HFFc6 (cell line): ENCODE results near the gene BRIP1. TPM values are rescaled to one million over a fixed set of nuclear protein-coding genes. Genes with fewer than 3 reads are reported as not detected.

Experiments
- DNase-seq: peaks from one replicate; pipeline ENCODE4 v3.0.0-alpha.2; 2018
- H3K27ac Mint-ChIP-seq: 2 replicates; pipeline ENCODE4 v1.8.0; 2020; ENCODE audit warnings: mild to moderate bottlenecking, mixed read lengths
- H3K27me3 Mint-ChIP-seq: 2 replicates; pipeline ENCODE4 v1.8.0; 2021; ENCODE audit warnings: mild to moderate bottlenecking, moderate library complexity, mixed read lengths; ENCODE audit not compliant: insufficient read depth
- H3K36me3 Mint-ChIP-seq: 2 replicates; pipeline ENCODE4 v1.8.0; 2021; ENCODE audit warnings: low read depth, mixed read lengths
- H3K4me1 Mint-ChIP-seq: 2 replicates; pipeline ENCODE4 v1.8.0; 2020; ENCODE audit warnings: low read depth, mixed read lengths
- H3K4me3 Mint-ChIP-seq: 2 replicates; pipeline ENCODE4 v1.8.0; 2020; ENCODE audit warnings: mild to moderate bottlenecking, moderate library complexity, mixed read lengths
- H3K9me3 Mint-ChIP-seq: 2 replicates; pipeline ENCODE4 v1.8.0; 2020; ENCODE audit warnings: mild to moderate bottlenecking, mixed read lengths
- total RNA-seq, 6 experiments: library from RNA; stranded (reverse); fragmentation: NEBNext Ultra II Directional; extraction: Animal tissue kit (Norgen Biotek cat#: 25700); gene quantifications; 2 replicates in 1 of 6; 3 replicates in 5 of 6; pipeline ENCODE4 v1.2.3, GENCODE V29; 2021
- TF ChIP-seq, protein P1 (sequence below): fragments of 200-600 bp; sonication (generic); IDR thresholded peaks from 2 replicates; pipeline ENCODE4 v1.5.0; 2021; ENCODE audit warnings: antibody characterized with exemption, mild to moderate bottlenecking

The BRIP1 gene
- total RNA-seq, 6 experiments from 2014 or later: 4.6 to 9.7 (median 8.5) TPM

DNA sequence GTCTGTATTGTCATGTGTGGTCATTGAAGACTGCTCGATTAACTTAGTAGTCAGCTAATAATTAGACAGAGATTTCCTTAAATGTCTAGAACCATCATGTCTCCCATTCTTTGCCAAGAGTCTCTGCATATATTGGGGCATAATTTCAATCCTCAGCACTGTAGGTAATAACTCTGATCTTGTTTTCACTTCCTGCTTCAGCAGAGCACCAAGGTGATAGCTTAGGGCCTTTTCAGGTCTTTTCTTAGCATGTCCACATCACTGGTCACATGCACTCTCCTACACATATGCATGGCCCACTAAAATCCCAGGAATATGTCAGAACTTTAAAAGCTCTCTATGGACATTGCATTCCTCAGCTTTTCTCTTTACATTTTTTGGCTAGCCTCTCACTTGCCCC, 162.0 kb downstream of the BRIP1 start:
- TF ChIP-seq, protein P1, sequence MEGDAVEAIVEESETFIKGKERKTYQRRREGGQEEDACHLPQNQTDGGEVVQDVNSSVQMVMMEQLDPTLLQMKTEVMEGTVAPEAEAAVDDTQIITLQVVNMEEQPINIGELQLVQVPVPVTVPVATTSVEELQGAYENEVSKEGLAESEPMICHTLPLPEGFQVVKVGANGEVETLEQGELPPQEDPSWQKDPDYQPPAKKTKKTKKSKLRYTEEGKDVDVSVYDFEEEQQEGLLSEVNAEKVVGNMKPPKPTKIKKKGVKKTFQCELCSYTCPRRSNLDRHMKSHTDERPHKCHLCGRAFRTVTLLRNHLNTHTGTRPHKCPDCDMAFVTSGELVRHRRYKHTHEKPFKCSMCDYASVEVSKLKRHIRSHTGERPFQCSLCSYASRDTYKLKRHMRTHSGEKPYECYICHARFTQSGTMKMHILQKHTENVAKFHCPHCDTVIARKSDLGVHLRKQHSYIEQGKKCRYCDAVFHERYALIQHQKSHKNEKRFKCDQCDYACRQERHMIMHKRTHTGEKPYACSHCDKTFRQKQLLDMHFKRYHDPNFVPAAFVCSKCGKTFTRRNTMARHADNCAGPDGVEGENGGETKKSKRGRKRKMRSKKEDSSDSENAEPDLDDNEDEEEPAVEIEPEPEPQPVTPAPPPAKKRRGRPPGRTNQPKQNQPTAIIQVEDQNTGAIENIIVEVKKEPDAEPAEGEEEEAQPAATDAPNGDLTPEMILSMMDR: no peak
- Mint-ChIP-seq H3K27me3 (no peaks in the 10 kb centered on the region), H3K9me3 (peaks cover 44% of the 10 kb centered on the region), H3K4me3 (no peak overlapping the region), H3K36me3 (peaks cover 82% of the 10 kb centered on the region), H3K4me1 (no peaks in the 10 kb centered on the region), H3K27ac (no peak overlapping the region)
- DNase-seq: no peak

DNA sequence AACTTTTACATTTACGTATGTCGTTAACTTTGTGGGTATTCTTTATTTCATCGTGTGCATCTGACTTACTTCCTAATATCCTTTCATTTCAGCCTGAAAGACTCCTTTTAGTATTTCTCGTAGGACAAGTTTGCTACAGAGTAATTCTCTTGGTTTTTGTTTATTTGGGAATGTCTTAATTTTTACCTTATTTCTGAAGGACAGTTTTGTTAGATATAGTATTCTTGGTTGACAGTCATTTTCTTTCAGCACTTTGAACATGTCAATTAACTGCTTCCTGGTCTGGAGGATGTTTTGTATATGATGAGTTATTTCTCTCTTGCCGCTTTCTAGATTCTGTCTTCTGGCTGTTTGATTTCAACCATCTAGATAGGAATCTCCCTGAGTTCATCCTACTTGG, 163.1 kb downstream of the BRIP1 start:
- no peaks in the 10 kb centered on the region for H3K4me1 Mint-ChIP-seq
- DNase-seq: no peak
- peaks cover 44% of the 10 kb centered on the region for H3K9me3 Mint-ChIP-seq
- TF ChIP-seq, protein P1: no peak
- no peaks in the 10 kb centered on the region for H3K27me3 Mint-ChIP-seq
- H3K4me3 Mint-ChIP-seq: no peak overlapping the region
- peaks cover 81% of the 10 kb centered on the region for H3K36me3 Mint-ChIP-seq
- H3K27ac Mint-ChIP-seq: no peak overlapping the region

DNA sequence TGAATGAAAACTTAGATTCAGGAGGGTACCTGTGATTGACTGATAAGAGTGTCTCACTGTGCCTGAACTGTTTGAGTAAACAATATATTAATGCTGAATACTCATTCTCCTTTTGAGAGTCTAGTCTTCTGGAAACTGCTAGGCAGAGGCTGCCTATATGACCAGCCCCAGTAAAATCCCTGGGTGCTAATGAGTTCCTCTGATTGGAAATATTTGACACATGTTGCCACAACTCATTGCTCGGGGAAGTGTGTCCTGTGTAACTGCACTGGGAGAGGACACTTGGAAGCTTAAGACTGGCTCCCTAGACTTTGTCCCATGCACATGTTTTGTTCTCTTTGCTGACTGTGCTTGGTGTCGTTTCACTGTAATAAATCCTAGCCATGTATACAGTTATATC, 163.6 kb downstream of the BRIP1 start:
- Mint-ChIP-seq H3K36me3 (peaks cover 81% of the 10 kb centered on the region), H3K27ac (no peak overlapping the region), H3K4me3 (no peak overlapping the region), H3K27me3 (no peaks in the 10 kb centered on the region), H3K4me1 (peaks cover 5% of the 10 kb centered on the region), H3K9me3 (peaks cover 44% of the 10 kb centered on the region)
- TF ChIP-seq, protein P1: no peak
- DNase-seq: no peak

DNA sequence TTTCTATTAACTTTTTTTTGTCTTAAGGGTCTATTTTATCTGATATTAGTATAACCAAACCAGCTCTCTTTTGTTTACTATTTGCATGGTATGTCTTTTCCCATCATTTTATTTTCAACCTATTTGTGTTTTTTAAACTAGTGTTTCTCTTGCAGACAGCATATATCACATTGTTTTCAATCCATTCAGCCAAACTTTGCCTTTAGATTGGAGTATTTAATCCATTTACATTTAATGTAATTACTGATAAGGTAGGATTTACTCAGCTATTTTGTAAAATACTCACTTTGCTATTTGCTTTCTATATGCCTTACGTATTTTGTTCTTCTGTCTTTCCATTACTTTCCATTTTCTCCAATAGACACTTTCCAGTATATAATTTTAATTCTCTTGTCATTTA, 164.3 kb downstream of the BRIP1 start:
- no peak for DNase-seq
- Mint-ChIP-seq H3K4me1 (peaks cover 11% of the 10 kb centered on the region), H3K4me3 (no peak overlapping the region), H3K9me3 (peaks cover 44% of the 10 kb centered on the region), H3K27me3 (no peaks in the 10 kb centered on the region), H3K36me3 (peaks cover 75% of the 10 kb centered on the region), H3K27ac (no peak overlapping the region)
- TF ChIP-seq, protein P1: no peak

DNA sequence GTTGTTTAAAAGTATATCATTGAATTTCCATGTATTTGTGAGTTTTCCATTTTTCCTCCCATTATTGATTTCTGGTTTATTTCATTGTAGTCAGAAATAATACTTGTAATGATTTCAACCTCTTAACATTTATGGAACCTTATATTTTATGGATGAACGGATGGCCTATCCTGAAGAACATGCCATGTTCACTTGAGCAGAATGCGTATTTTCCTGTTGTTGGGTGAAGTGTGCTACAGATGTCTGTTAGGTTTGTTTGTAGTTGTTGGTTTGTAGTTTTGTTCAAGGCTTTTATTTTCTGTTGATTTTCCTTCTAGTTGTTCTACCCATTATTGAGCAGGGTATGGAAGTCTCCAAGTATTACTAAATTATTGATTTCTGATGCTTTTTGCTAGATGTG, 165.1 kb downstream of the BRIP1 start:
- Mint-ChIP-seq H3K4me3 (no peak overlapping the region), H3K4me1 (peaks cover 18% of the 10 kb centered on the region), H3K27ac (no peak overlapping the region), H3K9me3 (peaks cover 40% of the 10 kb centered on the region), H3K27me3 (no peaks in the 10 kb centered on the region), H3K36me3 (peaks cover 68% of the 10 kb centered on the region)
- DNase-seq: no peak
- TF ChIP-seq, protein P1: no peak

DNA sequence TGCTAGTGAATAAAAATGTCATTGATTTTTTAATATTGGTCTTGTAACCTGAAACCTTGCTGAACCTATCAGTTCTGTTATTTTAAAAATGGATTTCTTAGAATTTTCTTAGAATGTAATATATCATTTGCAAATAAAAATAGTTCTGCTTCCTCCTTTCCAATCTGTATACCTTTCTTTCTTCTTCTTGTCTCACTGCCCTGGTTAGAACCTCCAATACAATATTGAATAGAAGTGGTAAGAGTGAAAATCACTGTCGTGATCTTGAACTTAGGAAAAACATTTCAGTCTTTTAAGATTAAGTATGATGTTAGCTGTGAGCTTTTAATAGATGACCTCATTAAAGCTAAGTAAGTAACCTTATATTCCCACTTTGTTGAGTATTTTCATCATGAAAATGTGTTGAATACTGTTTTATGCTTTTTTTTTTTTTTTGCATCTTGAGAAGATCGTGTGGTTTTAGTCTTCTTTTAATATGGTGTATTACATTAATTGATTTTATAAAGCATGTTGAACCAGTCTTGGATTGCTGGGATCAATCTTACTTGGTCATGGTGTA, 167.5 kb downstream of the BRIP1 start:
- TF ChIP-seq, protein P1: no peak
- Mint-ChIP-seq H3K27ac (no peak overlapping the region), H3K4me3 (no peak overlapping the region), H3K9me3 (peaks cover 28% of the 10 kb centered on the region), H3K4me1 (peaks cover 23% of the 10 kb centered on the region), H3K36me3 (peaks cover 62% of the 10 kb centered on the region), H3K27me3 (no peaks in the 10 kb centered on the region; the same call in 1 of the 2 replicates)
- no peak for DNase-seq
